A673 (cell line): ENCODE results near the gene AP2B1.

Experiments
- CTCF ChIP-seq: fragments of 300-800, 200-600 bp; sonication (generic); conservative IDR thresholded peaks from 2 replicates; pipeline ENCODE4 v1.5.1; 2017; ENCODE audit warnings: low read depth, mild to moderate bottlenecking, antibody characterized with exemption, low read length, moderate library complexity, mixed read lengths
- EZH2 ChIP-seq: fragments of 200-600 bp; sonication (generic); IDR thresholded peaks from 2 replicates; pipeline ENCODE4 v1.6.1; 2017; ENCODE audit warnings: borderline replicate concordance, low read depth, mild to moderate bottlenecking, mixed read lengths, antibody characterized with exemption, low read length; ENCODE audit not compliant: poor library complexity, severe bottlenecking

- TF ChIP-seq CTCF (no peak), EZH2 (no peak)
Measured at GRCh38 chr17:35727635-35728034, 140.5 kb downstream of the AP2B1 start.
